ENCODE results near the gene UPK3A. TPM values are rescaled to one million over a fixed set of nuclear protein-coding genes. Genes with fewer than 3 reads are reported as not detected.

UPK3A gene
- total RNA-seq, 4 donors from 2014 or later: not detected

DNA sequence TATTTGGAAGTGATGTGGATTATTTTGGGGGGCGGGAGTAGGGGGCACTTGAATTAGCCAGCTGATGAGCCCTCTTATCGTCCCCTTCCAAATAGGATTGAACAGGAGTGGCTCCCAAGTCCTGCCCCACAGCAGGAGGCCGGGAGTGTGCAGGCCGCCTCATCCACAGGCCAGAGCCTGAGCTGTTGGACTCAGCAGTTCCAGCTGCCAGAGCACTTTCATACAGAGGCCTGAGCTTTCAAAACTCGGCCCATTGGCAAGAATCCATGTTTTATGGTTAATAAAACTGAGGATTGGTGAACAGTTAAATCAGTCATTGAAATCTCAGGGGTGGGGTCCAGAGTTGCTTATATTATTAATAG, 34.6 kb downstream of the UPK3A start:
- intact Hi-C loops (cut with DNase I): loop anchor here (5.0 kb wide), 1 partner anchor 233 kb away; no protein-coding TSS in a partner anchor
- peaks cover 14 to 21% (median 20%) of the 10 kb centered on the region in 4 donors for H3K36me3 ChIP-seq
- 44% methylated on average over 5 of the region's 5 CpGs for WGBS
- DNase-seq (ENCODE audit: extremely low spot score): no peak
- peak overlapping the region; percentile 83 to 92 (median 86) for H3K27ac ChIP-seq (replicated peaks in 1 of 4)
- H3K27me3 ChIP-seq: no peaks in the 10 kb centered on the region
- no peaks in the 10 kb centered on the region for H3K9me3 ChIP-seq
- peak overlapping the region in 1 of 4 donors; percentile 24 for H3K4me3 ChIP-seq
- no peak for TF ChIP-seq POLR2A (IDR thresholded peaks at IDR 0.05; ENCODE audit: low read depth)
- TF ChIP-seq, protein P1, sequence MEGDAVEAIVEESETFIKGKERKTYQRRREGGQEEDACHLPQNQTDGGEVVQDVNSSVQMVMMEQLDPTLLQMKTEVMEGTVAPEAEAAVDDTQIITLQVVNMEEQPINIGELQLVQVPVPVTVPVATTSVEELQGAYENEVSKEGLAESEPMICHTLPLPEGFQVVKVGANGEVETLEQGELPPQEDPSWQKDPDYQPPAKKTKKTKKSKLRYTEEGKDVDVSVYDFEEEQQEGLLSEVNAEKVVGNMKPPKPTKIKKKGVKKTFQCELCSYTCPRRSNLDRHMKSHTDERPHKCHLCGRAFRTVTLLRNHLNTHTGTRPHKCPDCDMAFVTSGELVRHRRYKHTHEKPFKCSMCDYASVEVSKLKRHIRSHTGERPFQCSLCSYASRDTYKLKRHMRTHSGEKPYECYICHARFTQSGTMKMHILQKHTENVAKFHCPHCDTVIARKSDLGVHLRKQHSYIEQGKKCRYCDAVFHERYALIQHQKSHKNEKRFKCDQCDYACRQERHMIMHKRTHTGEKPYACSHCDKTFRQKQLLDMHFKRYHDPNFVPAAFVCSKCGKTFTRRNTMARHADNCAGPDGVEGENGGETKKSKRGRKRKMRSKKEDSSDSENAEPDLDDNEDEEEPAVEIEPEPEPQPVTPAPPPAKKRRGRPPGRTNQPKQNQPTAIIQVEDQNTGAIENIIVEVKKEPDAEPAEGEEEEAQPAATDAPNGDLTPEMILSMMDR (IDR thresholded peaks at IDR 0.05): no peak
- TF ChIP-seq POLR2AphosphoS5 (IDR thresholded peaks at IDR 0.05): peak in 1 of 2 donors; percentile 26
- peaks cover 27 to 54% (median 44%) of the 10 kb centered on the region in 4 donors for H3K4me1 ChIP-seq

DNA sequence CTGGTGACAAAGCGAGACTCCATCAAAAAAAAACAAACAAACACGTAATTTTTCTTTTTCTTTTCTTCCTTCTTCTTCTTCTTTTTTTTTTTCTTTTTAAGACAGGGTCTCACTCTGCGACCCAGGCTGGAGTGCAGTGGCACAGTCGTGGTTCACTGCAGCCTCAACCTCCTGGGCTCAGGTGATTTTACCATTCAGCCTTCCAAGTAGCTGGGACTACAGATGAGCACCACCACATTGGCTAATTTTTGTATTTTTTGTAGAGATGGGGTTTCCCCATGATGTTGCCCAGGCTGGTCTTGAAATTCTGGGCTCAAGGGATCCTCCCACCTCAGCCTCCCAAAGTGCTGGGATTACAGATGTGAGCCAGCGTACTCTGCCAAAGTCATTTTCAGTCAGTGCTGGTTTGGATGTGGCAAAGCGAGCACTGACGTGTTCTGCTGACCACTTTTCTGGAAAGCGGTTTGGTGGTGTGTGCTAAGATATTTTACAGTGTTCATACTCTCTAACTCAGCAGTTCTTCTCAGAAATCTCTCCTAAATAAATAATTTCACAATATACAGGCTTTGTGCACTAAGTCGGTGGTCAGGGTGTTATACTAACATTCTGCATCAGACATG, 35.7 kb downstream of the UPK3A start:
- 82% methylated on average over 9 of the region's 9 CpGs for WGBS
- Histone ChIP-seq H3K4me3 (no peak overlapping the region), H3K27me3 (no peaks in the 10 kb centered on the region), H3K9me3 (no peaks in the 10 kb centered on the region), H3K4me1 (peaks cover 27 to 56% (median 44%) of the 10 kb centered on the region in 4 donors), H3K27ac (replicated peaks in 1 of 4) (peak overlapping the region; percentile 83 to 92 (median 86)), H3K36me3 (peaks cover 14 to 29% (median 27%) of the 10 kb centered on the region in 4 donors)
- DNase-seq (ENCODE audit: extremely low spot score): no peak
- TF ChIP-seq POLR2A (IDR thresholded peaks at IDR 0.05; ENCODE audit: low read depth) (no peak), EP300 (IDR thresholded peaks at IDR 0.05) (no peak), POLR2AphosphoS5 (IDR thresholded peaks at IDR 0.05) (no peak)
- TF ChIP-seq, protein P1 (IDR thresholded peaks at IDR 0.05): no peak
- intact Hi-C loops (cut with DNase I): no loop called here

- intact Hi-C loops (cut with DNase I): no loop called here
- no peaks in the 10 kb centered on the region for H3K9me3 ChIP-seq
- peak overlapping the region in 1 of 4 donors; percentile 92 for H3K27ac ChIP-seq (replicated peaks in 1 of 4)
- no peak overlapping the region for H3K4me3 ChIP-seq
- peaks cover 27 to 48% (median 40%) of the 10 kb centered on the region in 4 donors for H3K4me1 ChIP-seq
- WGBS: 91% methylated on average over 11 of the region's 12 CpGs
- TF ChIP-seq, protein P1 (IDR thresholded peaks at IDR 0.05): no peak
- TF ChIP-seq POLR2AphosphoS5 (IDR thresholded peaks at IDR 0.05) (no peak), POLR2A (IDR thresholded peaks at IDR 0.05; ENCODE audit: low read depth) (no peak), EP300 (IDR thresholded peaks at IDR 0.05) (no peak)
- peaks cover 14 to 37% (median 33%) of the 10 kb centered on the region in 4 donors for H3K36me3 ChIP-seq
- DNase-seq (ENCODE audit: extremely low spot score): no peak
- no peaks in the 10 kb centered on the region for H3K27me3 ChIP-seq
These were observed 37.1 kb downstream of the UPK3A start for GRCh38 chr22:45321827-45322226.

DNA sequence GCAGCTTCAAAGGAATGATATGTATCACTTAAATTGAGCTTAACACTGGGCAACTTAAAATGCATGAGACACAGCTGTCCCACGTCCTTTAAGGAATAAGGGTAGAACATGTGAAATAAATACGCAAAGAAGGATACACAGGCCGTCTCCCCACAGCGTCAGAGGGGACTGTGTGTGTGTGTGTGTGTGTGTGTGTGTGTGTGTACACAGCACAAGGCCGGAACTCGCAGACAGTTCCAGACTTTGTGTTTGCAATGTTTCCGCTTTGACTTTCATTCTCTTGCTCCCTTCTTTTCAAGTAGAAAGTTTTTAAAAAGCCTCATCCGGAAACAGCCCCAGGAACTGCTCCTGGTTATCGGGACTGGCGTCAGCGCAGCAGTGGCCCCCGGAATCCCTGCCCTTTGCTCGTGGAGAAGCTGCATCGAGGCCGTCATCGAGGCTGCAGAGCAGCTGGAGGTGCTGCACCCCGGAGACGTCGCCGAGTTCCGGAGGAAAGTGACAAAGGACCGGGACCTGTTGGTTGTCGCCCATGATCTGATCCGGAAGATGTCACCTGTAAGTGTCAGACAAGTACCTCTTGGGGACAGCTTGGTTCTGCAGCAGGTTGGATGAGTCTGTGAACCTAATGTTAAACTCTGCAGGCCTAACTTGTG, 38.2 kb downstream of the UPK3A start:
- DNase-seq (ENCODE audit: extremely low spot score): no peak
- TF ChIP-seq POLR2AphosphoS5 (IDR thresholded peaks at IDR 0.05): no peak
- TF ChIP-seq, protein P1 (IDR thresholded peaks at IDR 0.05): no peak
- TF ChIP-seq EP300 (IDR thresholded peaks at IDR 0.05): no peak
- TF ChIP-seq POLR2A (IDR thresholded peaks at IDR 0.05; ENCODE audit: low read depth): no peak
- Histone ChIP-seq H3K27ac (replicated peaks in 1 of 4) (no peak overlapping the region), H3K36me3 (peaks cover 20 to 47% (median 42%) of the 10 kb centered on the region in 4 donors), H3K4me1 (peaks cover 17 to 36% (median 28%) of the 10 kb centered on the region in 4 donors), H3K27me3 (no peaks in the 10 kb centered on the region), H3K4me3 (no peak overlapping the region), H3K9me3 (no peaks in the 10 kb centered on the region)
- intact Hi-C loops (cut with DNase I): no loop called here
- WGBS: 93% methylated on average over 16 of the region's 24 CpGs
